Suprapubic skin (tissue), 4 donors: ENCODE results near the gene GUCD1.

Experiments
- EP300 ChIP-seq: sonication (generic); formaldehyde crosslinking; IDR thresholded peaks from one replicate; pipeline ENCODE4 v1.6.1; 2017; ENCODE audit warnings: antibody characterized with exemption
- POLR2A ChIP-seq, 2 donors: fragments of 450-650 bp; IDR thresholded peaks; one replicate each; pipeline ENCODE4 v1.6.1; 2017; ENCODE audit warnings: antibody characterized with exemption in 2 of 2, mild to moderate bottlenecking in 2 of 2, moderate library complexity in 2 of 2
- POLR2AphosphoS5 ChIP-seq, 3 donors: sonication (generic); formaldehyde crosslinking; IDR thresholded peaks; one replicate each; pipeline ENCODE4 v1.6.1; 2017; ENCODE audit warnings: antibody characterized with exemption in 3 of 3
- TF ChIP-seq, protein P1 (sequence below), 2 donors: fragments of 200-600 bp in 1 of 2; fragments of 450-650 bp in 1 of 2; sonication (generic) in 1 of 2; IDR thresholded peaks; one replicate each; pipeline ENCODE4 v1.5.1; 2016 to 2019; ENCODE audit warnings: antibody characterized with exemption in 2 of 2, mild to moderate bottlenecking in 1 of 2, moderate library complexity in 1 of 2

GRCh38 chr22:24532075-24532474, 22.9 kb downstream of the GUCD1 start:
- TF ChIP-seq EP300 (no peak), POLR2A (IDR thresholded peaks at IDR 0.05) (no peak), POLR2AphosphoS5 (IDR thresholded peaks at IDR 0.05) (no peak)
- TF ChIP-seq, protein P1, sequence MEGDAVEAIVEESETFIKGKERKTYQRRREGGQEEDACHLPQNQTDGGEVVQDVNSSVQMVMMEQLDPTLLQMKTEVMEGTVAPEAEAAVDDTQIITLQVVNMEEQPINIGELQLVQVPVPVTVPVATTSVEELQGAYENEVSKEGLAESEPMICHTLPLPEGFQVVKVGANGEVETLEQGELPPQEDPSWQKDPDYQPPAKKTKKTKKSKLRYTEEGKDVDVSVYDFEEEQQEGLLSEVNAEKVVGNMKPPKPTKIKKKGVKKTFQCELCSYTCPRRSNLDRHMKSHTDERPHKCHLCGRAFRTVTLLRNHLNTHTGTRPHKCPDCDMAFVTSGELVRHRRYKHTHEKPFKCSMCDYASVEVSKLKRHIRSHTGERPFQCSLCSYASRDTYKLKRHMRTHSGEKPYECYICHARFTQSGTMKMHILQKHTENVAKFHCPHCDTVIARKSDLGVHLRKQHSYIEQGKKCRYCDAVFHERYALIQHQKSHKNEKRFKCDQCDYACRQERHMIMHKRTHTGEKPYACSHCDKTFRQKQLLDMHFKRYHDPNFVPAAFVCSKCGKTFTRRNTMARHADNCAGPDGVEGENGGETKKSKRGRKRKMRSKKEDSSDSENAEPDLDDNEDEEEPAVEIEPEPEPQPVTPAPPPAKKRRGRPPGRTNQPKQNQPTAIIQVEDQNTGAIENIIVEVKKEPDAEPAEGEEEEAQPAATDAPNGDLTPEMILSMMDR (IDR thresholded peaks at IDR 0.05) = no peak
